MM.1S (cell line): Measurements from ENCODE around the gene IGF2.

Experiments
- DNase-seq: peaks from one replicate; pipeline ENCODE4 v3.0.0-alpha.2; 2015
- H2AFZ ChIP-seq: fragments of 300-600 bp; sonication (generic); 2 replicates; pipeline ENCODE4 v1.6.0; 2016; ENCODE audit warnings: antibody characterized with exemption, low read length
- H3F3A ChIP-seq: fragments of 300-600 bp; sonication (generic); 2 replicates; pipeline ENCODE4 v1.6.1; 2016; ENCODE audit warnings: mild to moderate bottlenecking, antibody characterized with exemption, low read length, moderate library complexity, mixed read lengths; ENCODE audit not compliant: insufficient read depth
- H3K27ac ChIP-seq: fragments of 300-600 bp; sonication (generic); 2 replicates; pipeline ENCODE4 v1.5.1; 2016; ENCODE audit warnings: mild to moderate bottlenecking, low read length
- H3K27me3 ChIP-seq: fragments of 300-600 bp; sonication (generic); replicated peaks from 2 replicates; pipeline ENCODE4 v1.6.0; 2016; ENCODE audit warnings: low read length; ENCODE audit not compliant: insufficient read depth
- H3K36me3 ChIP-seq: fragments of 300-600 bp; sonication (generic); replicated peaks from 2 replicates; pipeline ENCODE4 v1.6.1; 2016; ENCODE audit warnings: mild to moderate bottlenecking, low read length, mixed read lengths; ENCODE audit not compliant: insufficient read depth
- H3K4me1 ChIP-seq: fragments of 300-600 bp; sonication (generic); 2 replicates; pipeline ENCODE4 v1.6.1; 2016; ENCODE audit warnings: low read length, mixed read lengths
- H3K4me2 ChIP-seq: fragments of 300-600 bp; sonication (generic); 2 replicates; pipeline ENCODE4 v1.6.0; 2016; ENCODE audit warnings: low read depth, low read length
- H3K4me3 ChIP-seq: fragments of 300-600 bp; sonication (generic); 2 replicates; pipeline ENCODE4 v1.5.1; 2016; ENCODE audit warnings: low read length, mixed read lengths
- H3K79me2 ChIP-seq: fragments of 300-600 bp; sonication (generic); 2 replicates; pipeline ENCODE4 v1.6.1; 2016; ENCODE audit warnings: mixed run types, low read length, mixed read lengths
- H3K9ac ChIP-seq: fragments of 300-600 bp; sonication (generic); 2 replicates; pipeline ENCODE4 v1.6.1; 2016; ENCODE audit warnings: low read length, mixed read lengths
- H3K9me2 ChIP-seq: fragments of 300-600 bp; sonication (generic); replicated peaks from 2 replicates; pipeline ENCODE4 v1.6.1; 2016; ENCODE audit warnings: mild to moderate bottlenecking, low read length, mixed read lengths; ENCODE audit not compliant: insufficient read depth
- H3K9me3 ChIP-seq: fragments of 300-600 bp; sonication (generic); replicated peaks from 2 replicates; pipeline ENCODE4 v1.6.1; 2016; ENCODE audit warnings: mild to moderate bottlenecking, low read length, mixed read lengths; ENCODE audit not compliant: insufficient read depth
- H4K20me1 ChIP-seq: fragments of 300-600 bp; sonication (generic); 2 replicates; pipeline ENCODE4 v1.6.1; 2016; ENCODE audit warnings: mild to moderate bottlenecking, low read length, moderate library complexity, mixed read lengths; ENCODE audit not compliant: insufficient read depth
- CTCF ChIP-seq: fragments of 300-600 bp; sonication (generic); IDR thresholded peaks from 2 replicates; pipeline ENCODE4 v1.5.1; 2016; ENCODE audit warnings: antibody characterized with exemption, low read length, mixed read lengths
- EZH2 ChIP-seq: fragments of 300-600 bp; sonication (generic); optimal IDR thresholded peaks from 2 replicates; pipeline ENCODE3; 2017; ENCODE audit warnings: low read depth, mild to moderate bottlenecking, antibody characterized with exemption, low read length, mixed read lengths
- EZH2phosphoT487 ChIP-seq: fragments of 300-600 bp; sonication (generic); IDR thresholded peaks from 2 replicates; pipeline ENCODE4 v1.6.1; 2018; ENCODE audit warnings: antibody characterized with exemption, low read length

The IGF2 gene

GRCh38 chr11:2143477-2143798, 4.2 kb upstream of the IGF2 start:
- Histone ChIP-seq H3F3A (no peaks in the 10 kb centered on the region), H3K79me2 (no peaks in the 10 kb centered on the region), H3K4me1 (no peaks in the 10 kb centered on the region), H3K4me3 (no peak overlapping the region), H3K9me3 (no peaks in the 10 kb centered on the region), H3K9me2 (no peaks in the 10 kb centered on the region), H4K20me1 (no peaks in the 10 kb centered on the region), H3K36me3 (no peaks in the 10 kb centered on the region), H3K27me3 (peaks cover 82% of the 10 kb centered on the region), H2AFZ (no peak overlapping the region), H3K27ac (no peak overlapping the region), H3K9ac (no peak overlapping the region), H3K4me2 (no peak overlapping the region)
- TF ChIP-seq CTCF (no peak), EZH2 (no peak), EZH2phosphoT487 (no peak)
- DNase-seq: no peak

GRCh38 chr11:2142762-2143202, 3.6 kb upstream of the IGF2 start:
- Histone ChIP-seq H3K9me2 (no peaks in the 10 kb centered on the region), H3K4me1 (no peaks in the 10 kb centered on the region), H2AFZ (no peak overlapping the region), H3K4me3 (no peak overlapping the region), H3K36me3 (no peaks in the 10 kb centered on the region), H3K27me3 (peaks cover 80% of the 10 kb centered on the region), H3K27ac (no peak overlapping the region), H4K20me1 (no peaks in the 10 kb centered on the region), H3K79me2 (no peaks in the 10 kb centered on the region), H3K9me3 (no peaks in the 10 kb centered on the region), H3F3A (no peaks in the 10 kb centered on the region), H3K9ac (no peak overlapping the region), H3K4me2 (no peak overlapping the region)
- TF ChIP-seq EZH2phosphoT487 (no peak), CTCF (no peak), EZH2 (no peak)
- DNase-seq: no peak

GRCh38 chr11:2142300-2142759, 3.1 kb upstream of the IGF2 start:
- no peaks in the 10 kb centered on the region for H3K79me2 ChIP-seq
- H3K4me2 ChIP-seq: no peak overlapping the region
- H3K4me3 ChIP-seq: no peak overlapping the region
- peaks cover 80% of the 10 kb centered on the region for H3K27me3 ChIP-seq
- H3K9ac ChIP-seq: no peak overlapping the region
- TF ChIP-seq EZH2 (no peak), CTCF (no peak), EZH2phosphoT487 (no peak)
- no peak for DNase-seq
- no peaks in the 10 kb centered on the region for H3K4me1 ChIP-seq
- H4K20me1 ChIP-seq: no peaks in the 10 kb centered on the region
- H3K36me3 ChIP-seq: no peaks in the 10 kb centered on the region
- H3K9me3 ChIP-seq: no peaks in the 10 kb centered on the region
- H3K27ac ChIP-seq: no peak overlapping the region
- H3K9me2 ChIP-seq: no peaks in the 10 kb centered on the region
- no peak overlapping the region for H2AFZ ChIP-seq
- H3F3A ChIP-seq: no peaks in the 10 kb centered on the region
